H1 (cell line): ENCODE results near the gene MYRF. TPM values are rescaled to one million over a fixed set of nuclear protein-coding genes. Genes with fewer than 3 reads are reported as not detected.
A peak's percentile ranks its signal among the peaks of the same experiment; 100 is the strongest.

ENCODE experiments used
- CTCF ChIA-PET: fragments of 300-600 bp; sonication (Branson Sonifier 250); formaldehyde crosslinking; loops from one replicate; lab custom pipeline; 2021; ENCODE audit not compliant: partially characterized antibody; lab: Charles Lee
- POLR2A ChIA-PET: fragments of 300-600 bp; sonication (Branson Sonifier 250); formaldehyde crosslinking; loops from one replicate; lab custom pipeline; 2021; ENCODE audit warnings: inconsistent platforms; ENCODE audit not compliant: partially characterized antibody; lab: Charles Lee
- DNase-seq, 2 experiments: peaks; one replicate each; pipeline versions ENCODE4 v3.0.0 to v3.0.0-alpha.2; 2010 to 2022; ENCODE audit warnings: low spot score in 2 of 2, low read depth in 1 of 2, mixed read lengths in 1 of 2
- FAIRE-seq: peaks from 2 replicates; lab custom pipeline; 2011; peaks lifted over from hg19 to GRCh38; lab: Jason Lieb, UNC
- H2AFZ ChIP-seq: 2 replicates; pipeline ENCODE4 v1.8.1; 2012; ENCODE audit warnings: low read length, inconsistent platforms
- H2AK5ac ChIP-seq: 2 replicates; pipeline ENCODE4 v1.6.1; 2013; ENCODE audit warnings: low read depth, low read length
- H2BK120ac ChIP-seq: replicated peaks from 2 replicates; pipeline ENCODE3; 2013; ENCODE audit warnings: low read depth, low read length, inconsistent platforms
- H2BK12ac ChIP-seq: 2 replicates; pipeline ENCODE4 v1.6.1; 2013; ENCODE audit warnings: low read depth, low read length
- H2BK15ac ChIP-seq: 2 replicates; pipeline ENCODE4 v1.6.1; 2013; ENCODE audit warnings: low read length
- H2BK20ac ChIP-seq: 2 replicates; pipeline ENCODE4 v1.6.1; 2013; ENCODE audit warnings: low read length
- H2BK5ac ChIP-seq: 2 replicates; pipeline ENCODE4 v1.6.1; 2013; ENCODE audit warnings: low read depth, low read length
- H3K14ac ChIP-seq: 2 replicates; pipeline ENCODE4 v1.6.1; 2013; ENCODE audit warnings: inconsistent platforms; ENCODE audit not compliant: insufficient read length
- H3K18ac ChIP-seq: 2 replicates; pipeline ENCODE4 v1.6.1; 2013; ENCODE audit warnings: low read length; ENCODE audit errors: extremely low read depth
- H3K23ac ChIP-seq: 2 replicates; pipeline ENCODE4 v1.6.1; 2013; ENCODE audit warnings: inconsistent platforms; ENCODE audit not compliant: insufficient read length
- H3K23me2 ChIP-seq: 2 replicates; pipeline ENCODE4 v1.6.1; 2013; ENCODE audit warnings: low read depth, low read length
- H3K27ac ChIP-seq: 2 replicates; pipeline ENCODE4 v1.6.1; 2011; ENCODE audit warnings: low read depth, low read length, inconsistent platforms
- H3K27me3 ChIP-seq, 4 experiments: replicated peaks in 1 of 4; 1 replicate in 1 of 4; 2 replicates in 3 of 4; pipeline versions ENCODE4 v1.6.1 to v1.8.1; 2011 to 2013; ENCODE audit warnings: low read length in 3 of 4, mild to moderate bottlenecking in 3 of 4, inconsistent platforms in 2 of 4, mixed read lengths in 2 of 4, moderate library complexity in 1 of 4; ENCODE audit not compliant: control insufficient read depth in 3 of 4, insufficient read depth in 3 of 4; ENCODE audit errors: extremely low read depth in 1 of 4
- H3K36me3 ChIP-seq, 4 experiments: 2 replicates each; pipeline versions ENCODE4 v1.6.1 to v1.8.1; 2011 to 2013; ENCODE audit warnings: mild to moderate bottlenecking in 4 of 4, low read length in 3 of 4, moderate library complexity in 2 of 4, control low read depth in 1 of 4, inconsistent platforms in 1 of 4; ENCODE audit not compliant: insufficient read depth in 4 of 4, control insufficient read depth in 2 of 4
- H3K4ac ChIP-seq: replicated peaks from 2 replicates; pipeline ENCODE3; 2013; ENCODE audit warnings: low read length, low read depth, mixed read lengths, inconsistent platforms; ENCODE audit not compliant: insufficient read length
- H3K4me1 ChIP-seq, 4 experiments: replicated peaks in 1 of 4; 1 replicate in 1 of 4; 2 replicates in 3 of 4; pipeline versions ENCODE4 v1.6.1 to v1.8.1; 2011 to 2013; ENCODE audit warnings: low read length in 3 of 4, inconsistent platforms in 2 of 4, mixed read lengths in 1 of 4; ENCODE audit not compliant: insufficient read depth in 4 of 4, control insufficient read depth in 3 of 4
- H3K4me2 ChIP-seq, 2 experiments: 2 replicates each; pipeline versions ENCODE4 v1.6.1 to v1.8.1; 2011 to 2013; ENCODE audit warnings: low read depth in 2 of 2, low read length in 2 of 2, control low read depth in 1 of 2, inconsistent platforms in 1 of 2, mild to moderate bottlenecking in 1 of 2; ENCODE audit not compliant: insufficient read depth in 1 of 2
- H3K4me3 ChIP-seq, 4 experiments: fragments of 200-600, 300-600 bp in 1 of 4; sonication (generic), shearing (Covaris generic), sonication (Bioruptor Twin) in 1 of 4; 2 replicates each; pipeline versions ENCODE4 v1.5.1 to v1.8.1; 2011 to 2016; ENCODE audit warnings: low read length in 4 of 4, low read depth in 3 of 4, control low read depth in 2 of 4, inconsistent platforms in 2 of 4, mild to moderate bottlenecking in 2 of 4, mixed read lengths in 1 of 4, moderate library complexity in 1 of 4; ENCODE audit not compliant: insufficient read depth in 2 of 4; ENCODE audit errors: extremely low read depth in 1 of 4
- H3K56ac ChIP-seq: replicated peaks from 2 replicates; pipeline ENCODE3; 2013; ENCODE audit warnings: low read depth, mild to moderate bottlenecking, mixed read lengths, low read length, inconsistent platforms; ENCODE audit not compliant: insufficient read length
- H3K79me1 ChIP-seq: 2 replicates; pipeline ENCODE4 v1.6.1; 2013; ENCODE audit warnings: low read depth, low read length, control low read depth
- H3K79me2 ChIP-seq, 2 experiments: 2 replicates each; pipeline versions ENCODE4 v1.6.1 to v1.8.1; 2012 to 2013; ENCODE audit warnings: low read length in 2 of 2, mild to moderate bottlenecking in 2 of 2, inconsistent platforms in 1 of 2; ENCODE audit not compliant: insufficient read depth in 2 of 2, control insufficient read depth in 1 of 2
- H3K9ac ChIP-seq, 4 experiments: replicated peaks in 1 of 4; 1 replicate in 1 of 4; 2 replicates in 3 of 4; pipeline versions ENCODE4 v1.6.1 to v1.8.1; 2011 to 2013; ENCODE audit warnings: low read depth in 3 of 4, low read length in 3 of 4, control low read depth in 2 of 4, mild to moderate bottlenecking in 2 of 4, moderate library complexity in 2 of 4, inconsistent platforms in 1 of 4; ENCODE audit errors: extremely low read depth in 1 of 4
- H3K9me3 ChIP-seq, 2 experiments: 2 replicates each; pipeline versions ENCODE4 v1.6.1 to v1.8.1; 2012 to 2013; ENCODE audit warnings: mild to moderate bottlenecking in 2 of 2, moderate library complexity in 2 of 2, control low read depth in 1 of 2, inconsistent platforms in 1 of 2, low read depth in 1 of 2, low read length in 1 of 2, mixed read lengths in 1 of 2; ENCODE audit not compliant: insufficient read depth in 2 of 2
- H4K20me1 ChIP-seq, 2 experiments: replicated peaks in 1 of 2; 2 replicates each; pipeline versions ENCODE3 to v1.8.1; 2011 to 2013; ENCODE audit warnings: inconsistent platforms in 2 of 2, low read length in 2 of 2, mild to moderate bottlenecking in 1 of 2; ENCODE audit not compliant: insufficient read depth in 2 of 2, control insufficient read depth in 1 of 2
- H4K5ac ChIP-seq: 2 replicates; pipeline ENCODE4 v1.6.1; 2013; ENCODE audit warnings: low read length, low read depth, mixed read lengths, inconsistent platforms; ENCODE audit not compliant: insufficient read length
- H4K8ac ChIP-seq: 2 replicates; pipeline ENCODE4 v1.8.0; 2013; ENCODE audit warnings: mild to moderate bottlenecking, moderate library complexity, low read length, inconsistent platforms; ENCODE audit not compliant: insufficient read depth; ENCODE audit errors: extremely low read depth
- H4K91ac ChIP-seq: replicated peaks from 2 replicates; pipeline ENCODE3; 2013; ENCODE audit warnings: low read length, mixed read lengths, inconsistent platforms; ENCODE audit not compliant: insufficient read length
- CTCF ChIP-seq, 3 experiments: IDR thresholded peaks; 1 replicate in 2 of 3; 2 replicates in 1 of 3; pipeline versions ENCODE4 v1.5.1 to v1.6.1; 2011; ENCODE audit warnings: low read length in 3 of 3, mild to moderate bottlenecking in 3 of 3, inconsistent platforms in 2 of 3, low read depth in 1 of 3, moderate library complexity in 1 of 3; ENCODE audit not compliant: insufficient read depth in 1 of 3; ENCODE audit errors: control extremely low read depth in 1 of 3
- EP300 ChIP-seq, 2 experiments: IDR thresholded peaks; 1 replicate in 1 of 2; 2 replicates in 1 of 2; pipeline ENCODE4 v1.6.1; 2011 to 2012; ENCODE audit warnings: low read depth in 2 of 2, low read length in 2 of 2, mild to moderate bottlenecking in 2 of 2, borderline replicate concordance in 1 of 2, inconsistent platforms in 1 of 2, moderate library complexity in 1 of 2
- EZH2 ChIP-seq: fragments of 200-600 bp; sonication (generic); IDR thresholded peaks from 2 replicates; pipeline ENCODE4 v1.7.1; 2012; ENCODE audit warnings: low read depth, mild to moderate bottlenecking, moderate library complexity, low read length, inconsistent platforms; ENCODE audit not compliant: severe bottlenecking
- KDM5A ChIP-seq: fragments of 200-600 bp; IDR thresholded peaks from 2 replicates; pipeline ENCODE4 v1.7.1; 2012; ENCODE audit warnings: mild to moderate bottlenecking, low read length, inconsistent platforms, mixed read lengths
- RAD21 ChIP-seq, 2 experiments: IDR thresholded peaks in 1 of 2; conservative IDR thresholded peaks in 1 of 2; 2 replicates each; pipeline ENCODE4 v1.6.1; 2011; ENCODE audit warnings: low read depth in 2 of 2, low read length in 2 of 2, improper control_type of control experiment in 1 of 2, inconsistent platforms in 1 of 2, mild to moderate bottlenecking in 1 of 2, moderate library complexity in 1 of 2
- RBBP5 ChIP-seq: IDR thresholded peaks from 2 replicates; pipeline ENCODE4 v1.7.1; 2012; ENCODE audit warnings: low read depth, mild to moderate bottlenecking, inconsistent platforms, low read length, moderate library complexity, borderline replicate concordance
- SP4 ChIP-seq: IDR thresholded peaks from 2 replicates; pipeline ENCODE4 v1.6.1; 2012; ENCODE audit warnings: low read length, inconsistent platforms
- WGBS, 2 experiments: shearing (Covaris generic) in 1 of 2; methylation state at CpG; one replicate each; pipeline versions ENCODE4 v1.1.6 to v1.1.7; 2013 to 2015; ENCODE audit warnings: low lambda C conversion rate in 2 of 2, mixed read lengths in 2 of 2, inconsistent platforms in 1 of 2, low coverage in 1 of 2, missing lambda C conversion rate in 1 of 2; ENCODE audit not compliant: insufficient replicate concordance in 2 of 2, insufficient coverage in 1 of 2, insufficient read length in 1 of 2; ENCODE audit errors: extremely low coverage in 1 of 2, missing lambda C conversion rate in 1 of 2; 5-methylcytosine and 5-hydroxymethylcytosine counted together
- polyA plus RNA-seq, 7 experiments: library from polyadenylated mRNA; depleted of rRNA in 3 of 7; stranded (reverse) in 5 of 7; unstranded in 2 of 7; fragments of >200 nt in 5 of 7; fragments of 200-250 nt in 2 of 7; gene quantifications; 1 replicate in 5 of 7; 2 replicates in 1 of 7; 4 replicates in 1 of 7; pipeline versions ENCODE4 v1.2.1 to v1.2.3, GENCODE V29; 2011 to 2013; ENCODE audit warnings: missing spikeins in 2 of 7, mixed read lengths in 2 of 7
- total RNA-seq: library from RNA; stranded (reverse); fragmentation: NEBNext Ultra II Directional; extraction: Animal tissue kit (Norgen Biotek cat#: 25700); gene quantifications from 2 replicates; pipeline ENCODE4 v1.2.1, GENCODE V29; 2021

The MYRF gene
- total and polyA plus RNA-seq, 2 of the 8 experiments (the other 6 are each of a cell fraction or from before 2014, with no cell fraction given) = 6.0 to 6.1 TPM

GRCh38 chr11:61816736-61817455 lies 64.5 kb downstream of the MYRF start, which contains the start of gene FADS1:
Gene FADS1, minus strand, starts transcription at chr11:61817003. Its CDS starts 74 bp downstream, at chr11:61816929.
- 3% methylated on average over 48 of the region's 73 CpGs; no CpG with 5 or more reads in 1 of the 2 experiments for WGBS, 2 experiments
- Histone ChIP-seq H2BK12ac (peak within 1 kb of the TSS; percentile 79; the same call in 1 of the 2 replicates), H2AFZ (no peak within 1 kb of the TSS), H3K4me2 (peak within 1 kb of the TSS; percentile 81 to 87), H3K9me3 (peaks cover 0 to 2% of the 10 kb centered on the region in 2 experiments; a peak in 1 of 4 replicates), H2BK20ac (no peak within 1 kb of the TSS), H3K56ac (peak within 1 kb of the TSS; percentile 98), H3K79me2 (peaks cover 0 to 41% of the 10 kb centered on the region in 2 experiments; a peak in 2 of 4 replicates), H3K23me2 (peaks cover 7% of the 10 kb centered on the region; the same call in 1 of the 2 replicates), H3K14ac (peak within 1 kb of the TSS; percentile 1), H3K4me1 (peaks cover 2 to 9% (median 5%) of the 10 kb centered on the region in 4 experiments; a peak in 5 of 7 replicates), H3K18ac (peak within 1 kb of the TSS; percentile 93), H2BK5ac (peak within 1 kb of the TSS; percentile 94), H3K36me3 (peaks cover 8 to 23% (median 16%) of the 10 kb centered on the region in 4 experiments), H4K5ac (peak within 1 kb of the TSS; percentile 98), H3K27me3 (no peaks in the 10 kb centered on the region), H2AK5ac (peak within 1 kb of the TSS; percentile 97; the same call in 1 of the 2 replicates), H2BK120ac (peak within 1 kb of the TSS; percentile 86), H2BK15ac (no peak within 1 kb of the TSS), H4K8ac (peak within 1 kb of the TSS; percentile 96), H4K91ac (peak within 1 kb of the TSS; percentile 97), H3K27ac (peak within 1 kb of the TSS; percentile 85), H3K4me3 (peak within 1 kb of the TSS; percentile 74 to 92 (median 76)), H3K4ac (peak within 1 kb of the TSS; percentile 90), H4K20me1 (no peaks in the 10 kb centered on the region), H3K9ac (peak within 1 kb of the TSS; percentile 79 to 98 (median 90)), H3K79me1 (peaks cover 6% of the 10 kb centered on the region; the same call in 1 of the 2 replicates), H3K23ac (no peak within 1 kb of the TSS)
- ChIA-PET CTCF (interaction anchor here (0.6 to 10.2 kb wide), 5 partner anchors 12 to 186 kb away, joined by 3 to 118 read pairs (median 11); partner anchors contain the start of gene FADS2), POLR2A (interaction anchor here (1.5 to 16.2 kb wide), 5 partner anchors 11 to 63 kb away, joined by 5 to 354 read pairs (median 15); partner anchors contain the start of genes FADS2, FEN1 and TMEM258)
- DNase-seq (peak; percentile 89 to 92), FAIRE-seq (no peak)
- TF ChIP-seq SP4 (no peak), EP300 (IDR thresholded peaks at IDR 0.05; ENCODE audit: borderline replicate concordance in 1 of 2, low read depth in 2 of 2, low read length in 2 of 2) (0 out of 3 replicates have a peak, but pooled peaks of 1 of the 2 experiments have one; percentile 21), KDM5A (no peak), CTCF (IDR thresholded peaks at IDR 0.05; ENCODE audit: control extremely low read depth in 1 of 3, insufficient read depth in 1 of 3, low read depth in 1 of 3, low read length in 3 of 3) (peak; percentile 51 to 62 (median 57)), RAD21 (IDR thresholded peaks at IDR 0.05 in 1 of 2, conservative IDR thresholded peaks at IDR 0.05 in 1 of 2; ENCODE audit: low read depth in 2 of 2, low read length in 2 of 2) (peak in 1 of 2 experiments; percentile 23; a peak in 2 of 4 replicates), EZH2 (no peak), RBBP5 (peak; percentile 28; the same call in 1 of the 2 replicates)
